Fibroblast of the aortic adventitia (primary cell): ENCODE measurements around the gene USP54. TPM values are rescaled to one million over a fixed set of nuclear protein-coding genes. Genes with fewer than 3 reads are reported as not detected.
A peak's percentile ranks its signal among the peaks of the same experiment; 100 is the strongest.

Experiments
- DNase-seq: peaks from one replicate; pipeline ENCODE4 v3.0.0-alpha.2; 2010; ENCODE audit warnings: low read depth
- H3K4me3 ChIP-seq: 2 replicates; pipeline ENCODE4 v1.5.1; 2011; ENCODE audit warnings: low read depth, mild to moderate bottlenecking, control low read depth, low read length, moderate library complexity
- total RNA-seq: library from RNA; depleted of rRNA; stranded (reverse); fragments of >200 nt; gene quantifications from 2 replicates; pipeline ENCODE4 v1.2.3, GENCODE V29; 2012; ENCODE audit warnings: low replicate concordance
- TF ChIP-seq, protein P1 (sequence below): IDR thresholded peaks from 2 replicates; pipeline ENCODE4 v1.5.1; 2011; ENCODE audit warnings: mild to moderate bottlenecking, low read length, control low read depth, inconsistent platforms; ENCODE audit not compliant: insufficient read depth

The USP54 gene
- total RNA-seq, 1 donor, result 14.8 TPM

DNA sequence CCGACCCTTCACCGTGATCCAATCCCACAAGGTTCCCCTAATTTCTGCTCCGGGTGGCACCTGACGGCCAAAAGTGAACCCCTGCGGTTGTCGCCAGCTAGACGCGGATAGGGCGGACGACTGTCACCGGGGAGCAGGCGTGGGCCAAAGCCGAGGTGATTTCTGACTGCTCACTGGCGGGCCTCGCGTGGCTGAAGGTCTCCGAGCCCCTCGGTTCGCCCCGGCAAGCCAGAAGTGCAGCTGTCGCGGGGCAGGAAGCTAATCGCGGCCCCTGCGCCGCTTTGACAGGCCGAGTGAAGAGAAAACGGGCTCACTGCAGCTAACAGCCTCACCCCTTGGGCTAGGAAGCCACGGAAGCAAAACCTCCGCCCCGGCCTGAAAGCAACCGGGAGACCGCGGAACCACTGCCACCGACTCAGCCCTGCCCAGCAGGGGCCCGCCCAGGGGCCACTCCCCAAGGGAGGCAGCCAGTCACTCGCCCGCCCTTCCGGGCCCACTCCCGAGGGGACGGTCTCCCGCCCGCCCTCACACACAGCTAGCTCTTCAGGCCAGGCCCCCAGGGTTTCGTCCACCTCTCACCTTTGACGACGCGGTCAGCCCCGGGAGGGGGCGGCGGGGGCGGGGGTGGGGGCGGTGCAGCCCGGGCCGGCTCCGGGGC lies 95.8 kb downstream of the USP54 start:
- H3K4me3 ChIP-seq, result peak overlapping the region; percentile 88
- peak; percentile 81 for DNase-seq
- TF ChIP-seq, protein P1, sequence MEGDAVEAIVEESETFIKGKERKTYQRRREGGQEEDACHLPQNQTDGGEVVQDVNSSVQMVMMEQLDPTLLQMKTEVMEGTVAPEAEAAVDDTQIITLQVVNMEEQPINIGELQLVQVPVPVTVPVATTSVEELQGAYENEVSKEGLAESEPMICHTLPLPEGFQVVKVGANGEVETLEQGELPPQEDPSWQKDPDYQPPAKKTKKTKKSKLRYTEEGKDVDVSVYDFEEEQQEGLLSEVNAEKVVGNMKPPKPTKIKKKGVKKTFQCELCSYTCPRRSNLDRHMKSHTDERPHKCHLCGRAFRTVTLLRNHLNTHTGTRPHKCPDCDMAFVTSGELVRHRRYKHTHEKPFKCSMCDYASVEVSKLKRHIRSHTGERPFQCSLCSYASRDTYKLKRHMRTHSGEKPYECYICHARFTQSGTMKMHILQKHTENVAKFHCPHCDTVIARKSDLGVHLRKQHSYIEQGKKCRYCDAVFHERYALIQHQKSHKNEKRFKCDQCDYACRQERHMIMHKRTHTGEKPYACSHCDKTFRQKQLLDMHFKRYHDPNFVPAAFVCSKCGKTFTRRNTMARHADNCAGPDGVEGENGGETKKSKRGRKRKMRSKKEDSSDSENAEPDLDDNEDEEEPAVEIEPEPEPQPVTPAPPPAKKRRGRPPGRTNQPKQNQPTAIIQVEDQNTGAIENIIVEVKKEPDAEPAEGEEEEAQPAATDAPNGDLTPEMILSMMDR, result no peak

DNA sequence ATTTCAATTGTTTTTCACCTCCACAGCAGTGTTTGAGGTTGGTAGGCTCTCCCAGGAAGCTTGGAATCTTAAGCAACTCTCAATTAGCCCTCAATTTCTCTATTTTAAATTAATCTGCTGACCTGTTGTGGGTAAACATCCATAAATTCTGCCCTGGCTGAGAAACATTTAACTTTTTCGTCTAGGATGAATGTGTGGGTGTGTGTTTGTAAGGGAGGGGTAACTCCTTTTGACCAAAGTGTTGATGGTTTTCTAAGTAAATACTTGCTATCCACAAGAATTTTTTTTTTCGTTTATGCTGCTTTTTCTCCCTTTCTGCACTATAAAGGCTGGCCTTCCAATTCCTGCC lies 96.3 kb downstream of the USP54 start:
- TF ChIP-seq, protein P1, result no peak
- DNase-seq, result peak; percentile 34

DNA sequence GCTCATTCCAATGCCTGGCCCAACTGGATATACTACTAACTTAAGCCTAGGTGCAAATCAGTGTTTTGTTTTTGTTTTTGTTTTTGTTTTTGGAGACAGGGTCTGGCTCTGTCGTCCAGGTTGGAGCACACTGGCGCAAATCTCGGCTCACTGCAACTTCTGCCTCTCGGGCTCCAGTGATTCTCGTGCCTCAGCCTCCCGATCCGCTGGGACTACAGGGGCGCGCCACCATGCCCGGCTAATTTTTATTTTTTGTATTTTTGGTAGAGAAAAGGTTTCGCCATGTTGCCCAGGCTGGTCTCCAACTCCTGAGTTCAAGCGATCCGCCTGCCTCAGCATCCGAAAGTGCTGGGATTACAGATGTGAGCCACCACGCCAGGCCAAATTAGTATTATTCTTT lies 96.9 kb downstream of the USP54 start:
- no peak for DNase-seq
- peak overlapping the region; percentile 48 for H3K4me3 ChIP-seq

More for the DNA sequence above, 96.3 kb downstream of the USP54 start:
- peak overlapping the region; percentile 88 for H3K4me3 ChIP-seq

DNA sequence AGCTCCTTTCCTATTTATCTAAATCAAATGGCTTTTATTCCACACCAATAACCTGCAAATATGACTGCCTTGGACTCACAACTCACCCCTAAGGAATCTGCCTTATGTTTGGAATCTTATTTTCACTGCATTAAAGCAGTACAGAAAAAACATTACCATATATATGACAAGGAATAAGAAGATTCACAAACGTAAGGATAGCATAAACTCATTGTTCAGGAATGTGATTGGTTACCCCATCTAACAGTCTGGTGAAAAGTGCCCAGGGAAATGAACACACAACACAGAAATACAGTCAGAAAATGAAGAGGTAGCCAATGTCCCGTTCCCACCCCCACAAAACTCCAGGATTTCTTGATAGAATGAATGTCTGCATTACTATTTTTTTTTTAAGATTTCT lies 97.4 kb downstream of the USP54 start:
- H3K4me3 ChIP-seq, result peak overlapping the region; percentile 48
- TF ChIP-seq, protein P1, result no peak
- DNase-seq, result peak; percentile 40

More for the DNA sequence above, 96.9 kb downstream of the USP54 start:
- TF ChIP-seq, protein P1, result no peak

DNA sequence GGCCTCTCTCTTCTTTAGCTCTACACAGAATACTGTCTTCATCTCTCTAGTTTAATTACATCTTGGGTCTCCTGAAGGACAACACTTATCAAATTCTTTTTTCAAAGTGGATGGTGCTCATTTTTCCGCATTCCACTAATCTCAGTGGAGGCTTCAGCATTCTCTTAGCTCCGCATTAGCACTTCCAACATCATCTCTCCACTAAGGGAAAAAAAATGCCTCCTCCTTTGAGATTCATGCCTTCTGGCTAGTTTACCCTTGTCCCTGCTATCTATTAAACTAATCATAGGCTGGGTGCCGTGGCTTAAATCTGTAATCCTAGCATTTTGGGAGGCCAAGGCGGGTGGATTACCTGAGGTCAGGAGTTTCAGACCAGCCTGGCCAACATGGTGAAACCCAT lies 104.5 kb downstream of the USP54 start:
- TF ChIP-seq, protein P1, result no peak
- no peak for DNase-seq
- no peak overlapping the region for H3K4me3 ChIP-seq

DNA sequence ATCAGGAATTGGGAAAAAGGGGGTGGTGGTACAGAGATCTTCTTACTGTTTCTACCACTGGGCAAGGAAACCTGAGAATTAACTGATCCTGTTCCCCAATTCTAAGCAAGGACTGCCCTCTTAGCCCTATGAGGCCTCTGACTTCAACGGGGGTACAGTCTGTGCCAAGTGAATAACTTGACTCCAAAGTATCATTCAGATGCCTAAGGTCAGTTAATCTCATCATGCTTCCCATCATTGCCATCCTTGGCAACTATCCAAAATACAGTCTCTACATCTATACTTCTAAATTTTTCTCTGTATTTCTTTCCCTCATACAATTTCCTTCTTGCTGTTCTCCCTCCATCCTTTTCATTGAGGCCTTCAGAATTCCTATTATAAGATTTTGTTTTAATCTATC lies 105.8 kb downstream of the USP54 start:
- no peak for DNase-seq
- TF ChIP-seq, protein P1, result no peak
- H3K4me3 ChIP-seq, result no peak overlapping the region

DNA sequence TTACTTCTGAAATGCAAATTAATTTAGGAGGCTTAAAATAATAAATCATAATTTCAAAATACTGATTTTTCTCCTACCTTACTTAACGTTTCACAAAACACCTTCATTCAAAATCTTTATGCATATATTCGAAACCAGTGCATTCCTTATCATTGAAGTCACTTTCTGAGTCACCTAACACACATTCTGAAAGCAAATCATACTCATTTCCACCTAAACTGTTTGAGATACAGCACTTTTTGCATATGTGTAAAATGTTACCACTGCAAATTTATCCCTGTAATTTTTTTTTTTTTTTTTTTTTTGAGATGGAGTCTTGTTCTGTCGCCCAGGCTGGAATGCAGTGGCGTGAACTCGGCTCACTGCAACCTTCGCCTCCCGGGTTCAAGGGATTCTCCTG lies 111.0 kb downstream of the USP54 start:
- no peak overlapping the region for H3K4me3 ChIP-seq
- TF ChIP-seq, protein P1, result no peak
- peak; percentile 54 for DNase-seq
